Activated B cell treated with CpG ODN at 0.5 μM for 24 hours (primary cell): ENCODE measurements around the gene FGF13. TPM values are rescaled to one million over a fixed set of nuclear protein-coding genes. Genes with fewer than 3 reads are reported as not detected.

Experiments used
- ATAC-seq: fragments of 200-7000 bp; cut with Tn5 transposase; one replicate; pipeline ENCODE4 v1.10.0; 2021; ENCODE audit warnings: low read depth, mild to moderate bottlenecking, moderate library complexity
- CTCF ChIA-PET: fragments of 350-600 bp; sonication (Branson Sonifier 250); formaldehyde crosslinking; loops from one replicate; lab custom pipeline; 2021; ENCODE audit warnings: antibody characterized with exemption; lab: Charles Lee
- POLR2A ChIA-PET: fragments of 350-600 bp; sonication (Branson Sonifier 250); formaldehyde crosslinking; loops from one replicate; lab custom pipeline; 2021; ENCODE audit warnings: antibody characterized with exemption; lab: Charles Lee
- DNase-seq: peaks from one replicate; pipeline ENCODE4 v3.0.0; 2022
- H3K27ac Mint-ChIP-seq: one replicate; pipeline ENCODE4 v1.8.0; 2020; ENCODE audit warnings: mixed read lengths
- H3K27me3 Mint-ChIP-seq: one replicate; pipeline ENCODE4 v1.8.0; 2021; ENCODE audit warnings: mixed read lengths
- H3K36me3 Mint-ChIP-seq: one replicate; pipeline ENCODE4 v1.8.0; 2021; ENCODE audit warnings: low read depth, mixed read lengths
- H3K4me1 Mint-ChIP-seq: one replicate; pipeline ENCODE4 v1.8.0; 2021; ENCODE audit warnings: mixed read lengths
- H3K4me3 Mint-ChIP-seq: one replicate; pipeline ENCODE4 v1.8.0; 2020; ENCODE audit warnings: mild to moderate bottlenecking, mixed read lengths
- H3K9me3 Mint-ChIP-seq: one replicate; pipeline ENCODE4 v1.8.0; 2020; ENCODE audit warnings: mixed read lengths
- CTCF ChIP-seq: fragments of 200-600 bp; IDR thresholded peaks from one replicate; pipeline ENCODE4 v1.8.0; 2022; ENCODE audit warnings: antibody characterized with exemption, mild to moderate bottlenecking
- intact Hi-C: fragments of 100-400 bp; cut with micrococcal nuclease; formaldehyde crosslinking; loops from one replicate; pipeline ENCODE4 v1.15.1; 2024
- total RNA-seq: library from RNA; stranded (reverse); gene quantifications from 2 replicates; pipeline ENCODE4 v1.2.3, GENCODE V29; 2022

FGF13 gene
- total RNA-seq: not detected in 2 replicates

DNA sequence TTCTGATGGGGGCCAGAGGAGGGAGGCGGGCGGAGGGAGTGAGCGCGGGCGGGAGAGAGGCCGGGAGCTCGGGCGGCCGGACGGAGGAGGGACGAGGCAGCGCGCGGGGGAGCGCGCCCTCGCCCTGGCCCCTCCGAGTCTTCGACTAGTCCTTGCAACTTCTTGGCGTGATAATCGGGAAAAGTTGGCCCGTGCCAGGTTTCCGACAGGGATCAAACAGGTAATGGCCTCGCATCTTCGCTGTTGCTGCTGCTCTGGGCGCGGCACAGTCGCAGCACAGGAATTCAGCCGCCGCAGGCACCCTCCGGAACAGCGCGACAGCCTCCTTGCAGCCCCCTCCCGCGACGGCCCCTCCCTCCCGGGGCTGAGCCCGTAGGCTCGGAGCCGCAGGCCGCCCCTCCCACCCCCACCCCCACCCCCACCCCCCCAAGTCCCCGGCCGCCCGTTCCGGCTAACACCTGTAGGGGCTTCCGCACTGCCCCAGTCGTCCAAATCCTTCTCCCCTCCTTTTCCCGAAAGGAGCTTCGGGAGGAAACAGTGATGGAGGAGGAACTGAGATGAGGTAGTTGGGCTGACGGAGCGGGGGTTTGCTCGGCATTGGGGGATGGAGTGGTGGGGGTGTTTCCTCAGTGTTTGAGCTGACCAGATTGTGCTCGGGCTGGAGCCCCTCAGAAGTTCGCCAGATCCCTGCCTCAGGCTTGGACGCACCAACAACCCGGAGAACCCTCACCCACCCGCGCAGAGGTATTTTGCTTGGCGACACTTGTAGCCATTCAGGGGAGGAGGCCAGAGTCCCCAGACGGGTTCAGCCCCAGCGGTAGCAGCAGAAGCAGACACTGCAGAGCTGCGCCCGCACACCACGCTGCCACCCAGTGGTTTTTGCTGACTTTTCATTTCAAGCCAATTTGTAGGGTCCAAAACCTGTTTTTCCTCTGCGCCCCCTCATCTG lies at the start of gene FGF13:
TSS of gene FGF13 (minus strand) at position 319 of the 949 bp plus-strand sequence. CDS start 714 bp downstream, outside the sequence.
- ATAC-seq: no peak
- Mint-ChIP-seq H3K27me3 (peaks cover 11% of the 10 kb centered on the region), H3K4me3 (peak within 1 kb of the TSS; percentile 48), H3K9me3 (no peaks in the 10 kb centered on the region), H3K36me3 (no peaks in the 10 kb centered on the region), H3K27ac (no peak within 1 kb of the TSS), H3K4me1 (peaks cover 5% of the 10 kb centered on the region)
- no peak for TF ChIP-seq CTCF
- intact Hi-C loops: no loop called here
- no peak for DNase-seq
- ChIA-PET CTCF (no interaction called here), POLR2A (no interaction called here)

- ATAC-seq: no peak
- ChIA-PET CTCF (interaction anchor here (1.2 kb wide), 1 partner anchor 13 kb away, joined by 3 read pairs; no protein-coding TSS in a partner anchor), POLR2A (no interaction called here)
- no peak overlapping the region for H3K4me3 Mint-ChIP-seq
- DNase-seq: no peak
- no peaks in the 10 kb centered on the region for H3K9me3 Mint-ChIP-seq
- H3K27ac Mint-ChIP-seq: no peak overlapping the region
- no peak for TF ChIP-seq CTCF
- no peaks in the 10 kb centered on the region for H3K27me3 Mint-ChIP-seq
- no peaks in the 10 kb centered on the region for H3K36me3 Mint-ChIP-seq
- intact Hi-C loops: no loop called here
- H3K4me1 Mint-ChIP-seq: no peaks in the 10 kb centered on the region
These were observed 47.9 kb upstream of the FGF13 start for GRCh38 chrX:138759217-138759943.

DNA sequence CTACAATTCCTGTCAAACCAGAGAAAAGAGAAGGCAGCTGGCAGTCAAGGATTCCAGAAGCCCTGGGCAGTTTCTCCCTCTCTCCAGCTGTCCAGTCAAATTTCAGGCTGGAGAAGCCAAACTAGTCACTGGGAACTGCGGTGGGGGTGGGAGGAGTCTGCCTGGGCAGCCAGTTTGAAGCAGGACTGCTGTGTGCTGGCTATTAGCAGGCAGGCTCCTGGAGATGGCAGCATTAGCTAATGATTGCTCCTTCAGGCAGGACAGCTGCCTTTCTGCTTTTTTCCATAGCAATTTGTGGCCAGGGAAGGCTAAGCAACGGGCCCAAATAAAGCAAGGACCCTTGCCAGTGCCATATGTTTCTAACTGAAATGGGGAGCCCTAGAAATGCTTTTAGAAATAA lies 44.7 kb upstream of the FGF13 start:
- POLR2A ChIA-PET: no interaction called here
- CTCF ChIA-PET: no interaction called here
- Mint-ChIP-seq H3K4me3 (no peak overlapping the region), H3K9me3 (no peaks in the 10 kb centered on the region), H3K4me1 (no peaks in the 10 kb centered on the region), H3K27me3 (no peaks in the 10 kb centered on the region), H3K27ac (no peak overlapping the region), H3K36me3 (no peaks in the 10 kb centered on the region)
- intact Hi-C loops: no loop called here
- ATAC-seq (no peak), DNase-seq (no peak)
- no peak for TF ChIP-seq CTCF

- Mint-ChIP-seq H3K27me3 (no peaks in the 10 kb centered on the region), H3K9me3 (no peaks in the 10 kb centered on the region), H3K36me3 (no peaks in the 10 kb centered on the region), H3K4me1 (no peaks in the 10 kb centered on the region), H3K4me3 (no peak overlapping the region), H3K27ac (no peak overlapping the region)
- ATAC-seq (no peak), DNase-seq (no peak)
- intact Hi-C loops: no loop called here
- ChIA-PET CTCF (no interaction called here), POLR2A (no interaction called here)
- no peak for TF ChIP-seq CTCF
These were observed 43.3 kb upstream of the FGF13 start for GRCh38 chrX:138754861-138755260.

DNA sequence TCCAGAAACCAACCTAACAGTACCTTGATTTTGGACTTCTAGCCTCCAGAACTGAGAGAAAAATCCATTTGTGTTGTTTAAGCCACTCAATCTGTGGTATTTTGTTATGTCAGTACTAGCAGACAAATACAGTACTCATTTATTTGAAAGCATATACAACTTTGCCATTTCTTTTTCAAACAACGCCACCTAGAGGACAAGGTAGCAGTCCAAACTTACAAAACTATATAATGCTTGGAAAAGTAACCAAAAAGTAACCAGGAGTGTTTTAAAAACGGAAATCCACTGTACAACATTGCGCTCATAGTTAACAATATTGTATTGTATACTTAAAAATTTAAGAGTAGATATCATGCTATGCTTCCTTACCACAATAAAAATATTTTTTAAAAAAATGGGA lies 37.0 kb upstream of the FGF13 start:
- Mint-ChIP-seq H3K9me3 (no peaks in the 10 kb centered on the region), H3K4me3 (no peak overlapping the region), H3K27ac (no peak overlapping the region), H3K27me3 (no peaks in the 10 kb centered on the region), H3K4me1 (no peaks in the 10 kb centered on the region), H3K36me3 (no peaks in the 10 kb centered on the region)
- ChIA-PET CTCF (no interaction called here), POLR2A (no interaction called here)
- no peak for TF ChIP-seq CTCF
- DNase-seq: no peak
- ATAC-seq: no peak
- intact Hi-C loops: loop anchor here (5.0 kb wide), 1 partner anchor 556 kb away; no protein-coding TSS in a partner anchor
